Endothelial cell of umbilical vein (primary cell): ENCODE measurements around the gene PLXNB3. TPM values are rescaled to one million over a fixed set of nuclear protein-coding genes. Genes with fewer than 3 reads are reported as not detected.

Experiments
- BruUV-seq: library from RNA; stranded (reverse); fragments of 400-500 nt; replicated peaks from 2 replicates; lab custom pipeline; 2021; lab: Mats Ljungman, UMichigan
- CTCF ChIA-PET: fragments of 300-600, 350-600 bp; sonication (Branson Sonifier 250); formaldehyde crosslinking; loops from one replicate; lab custom pipeline; 2021; ENCODE audit warnings: antibody characterized with exemption, inconsistent platforms; lab: Charles Lee
- POLR2A ChIA-PET: fragments of 300-600, 350-600 bp; sonication (Branson Sonifier 250); formaldehyde crosslinking; loops from one replicate; lab custom pipeline; 2021; ENCODE audit warnings: antibody characterized with exemption, inconsistent platforms; lab: Charles Lee
- DNase-seq: peaks from one replicate; pipeline ENCODE4 v3.0.0-alpha.2; 2011; ENCODE audit warnings: low read depth, low spot score
- FAIRE-seq: peaks from 2 replicates; lab custom pipeline; 2011; peaks lifted over from hg19 to GRCh38; lab: Jason Lieb, UNC
- H2AFZ ChIP-seq: 2 replicates; pipeline ENCODE4 v1.6.0; 2012; ENCODE audit warnings: low read depth, low read length, control low read depth, inconsistent platforms
- H3K27ac ChIP-seq: 2 replicates; pipeline ENCODE4 v1.5.1; 2011; ENCODE audit warnings: low read depth, mild to moderate bottlenecking, control low read depth, low read length, moderate library complexity; ENCODE audit not compliant: insufficient read depth
- H3K27me3 ChIP-seq, 2 experiments: 2 replicates each; pipeline versions ENCODE4 v1.6.0 to v1.6.1; 2011; ENCODE audit warnings: low read length in 2 of 2, mixed read lengths in 1 of 2; ENCODE audit not compliant: control insufficient read depth in 2 of 2, insufficient read depth in 2 of 2
- H3K36me3 ChIP-seq, 2 experiments: 2 replicates in 1 of 2; 3 replicates in 1 of 2; pipeline ENCODE4 v1.5.1; 2011; ENCODE audit warnings: low read length in 2 of 2, mild to moderate bottlenecking in 1 of 2, moderate library complexity in 1 of 2; ENCODE audit not compliant: control insufficient read depth in 2 of 2, insufficient read depth in 2 of 2; ENCODE audit errors: extremely low read depth in 1 of 2
- H3K4me1 ChIP-seq: 3 replicates; pipeline ENCODE4 v1.5.1; 2011; ENCODE audit warnings: mild to moderate bottlenecking, low read length; ENCODE audit not compliant: control insufficient read depth, insufficient read depth; ENCODE audit errors: extremely low read depth
- H3K4me2 ChIP-seq: 2 replicates; pipeline ENCODE4 v1.6.1; 2011; ENCODE audit warnings: low read length, control low read depth, mixed read lengths; ENCODE audit not compliant: insufficient read depth
- H3K4me3 ChIP-seq, 3 experiments: fragments of 200-600 bp in 1 of 3; sonication (generic), shearing (Covaris generic) in 1 of 3; replicated peaks in 1 of 3; 2 replicates each; pipeline ENCODE4 v1.5.1; 2011 to 2016; ENCODE audit warnings: control low read depth in 3 of 3, low read length in 3 of 3, mild to moderate bottlenecking in 2 of 3, inconsistent platforms in 1 of 3, low read depth in 1 of 3, moderate library complexity in 1 of 3; ENCODE audit not compliant: insufficient read depth in 1 of 3
- H3K79me2 ChIP-seq: 2 replicates; pipeline ENCODE4 v1.6.0; 2012; ENCODE audit warnings: low read length, inconsistent platforms; ENCODE audit not compliant: control insufficient read depth, insufficient read depth
- H3K9ac ChIP-seq: replicated peaks from 2 replicates; pipeline ENCODE3; 2011; ENCODE audit warnings: low read length, control low read depth; ENCODE audit not compliant: insufficient read depth; ENCODE audit errors: extremely low read depth
- H3K9me1 ChIP-seq: replicated peaks from 3 replicates; pipeline ENCODE4 v1.6.0; 2011; ENCODE audit warnings: mild to moderate bottlenecking, low read length; ENCODE audit not compliant: control insufficient read depth, insufficient read depth; ENCODE audit errors: extremely low read depth
- H3K9me3 ChIP-seq: replicated peaks from 2 replicates; pipeline ENCODE4 v1.5.1; 2012; ENCODE audit warnings: low read length, inconsistent platforms; ENCODE audit not compliant: control insufficient read depth, insufficient read depth
- H4K20me1 ChIP-seq: replicated peaks from 2 replicates; pipeline ENCODE3; 2011; ENCODE audit warnings: mild to moderate bottlenecking, low read length; ENCODE audit not compliant: control insufficient read depth, insufficient read depth; ENCODE audit errors: extremely low read depth
- EZH2 ChIP-seq: IDR thresholded peaks from 2 replicates; pipeline ENCODE4 v1.6.1; 2012; ENCODE audit warnings: borderline replicate concordance, low read depth, mild to moderate bottlenecking, moderate library complexity, low read length, inconsistent platforms; ENCODE audit not compliant: severe bottlenecking
- FOS ChIP-seq: IDR thresholded peaks from 2 replicates; pipeline ENCODE4 v1.6.1; 2011; ENCODE audit warnings: mild to moderate bottlenecking, low read length, moderate library complexity, borderline replicate concordance; ENCODE audit not compliant: insufficient read depth
- GATA2 ChIP-seq: IDR thresholded peaks from 2 replicates; pipeline ENCODE4 v1.7.0; 2011; ENCODE audit warnings: low read depth, mild to moderate bottlenecking, moderate library complexity, mixed read lengths, low read length; ENCODE audit not compliant: insufficient read length, insufficient read depth
- JUN ChIP-seq: IDR thresholded peaks from 2 replicates; pipeline ENCODE4 v1.6.1; 2011; ENCODE audit warnings: borderline replicate concordance, low read depth; ENCODE audit not compliant: insufficient read length, insufficient read depth
- MYC ChIP-seq: IDR thresholded peaks from one replicate; pipeline ENCODE4 v1.6.1; 2011; ENCODE audit warnings: mild to moderate bottlenecking, low read depth, low read length
- POLR2A ChIP-seq: IDR thresholded peaks from 2 replicates; pipeline ENCODE4 v1.6.1; 2012; ENCODE audit warnings: low read depth, mild to moderate bottlenecking, control low read depth, low read length
- POLR2AphosphoS5 ChIP-seq: IDR thresholded peaks from 2 replicates; pipeline ENCODE4 v1.6.1; 2012; ENCODE audit warnings: low read depth, mild to moderate bottlenecking, control low read depth, low read length, moderate library complexity; ENCODE audit not compliant: insufficient read depth
- dilution Hi-C: fragments of 300-500 bp; cut with MboI; formaldehyde crosslinking; loops from one replicate; pipeline ENCODE4 v1.15.0; 2019; ENCODE audit warnings: low sequenced_read_pairs; ENCODE audit not compliant: extremely low pct_ligation_motif_present
- intact Hi-C: fragments of 100-400 bp; cut with micrococcal nuclease; formaldehyde crosslinking; loops from one replicate; pipeline ENCODE4 v1.10.0; 2022
- polyA plus RNA-seq, 4 experiments: library from polyadenylated mRNA; depleted of rRNA in 3 of 4; stranded (reverse) in 3 of 4; unstranded in 1 of 4; fragments of >200 nt; gene quantifications; 2 replicates each; pipeline versions ENCODE4 v1.2.1 to v1.2.3, GENCODE V29; 2011 to 2012; ENCODE audit warnings: missing spikeins in 1 of 4
- total RNA-seq: library from RNA; stranded (reverse); gene quantifications from 2 replicates; pipeline ENCODE4 v1.2.3, GENCODE V29; 2021
- TF ChIP-seq, protein P1 (sequence below): IDR thresholded peaks from 2 replicates; pipeline ENCODE4 v1.6.1; 2011; ENCODE audit not compliant: insufficient read depth, insufficient read length
- TF ChIP-seq, protein P2 (sequence below), 2 donors: IDR thresholded peaks; 1 replicate in 1 of 2; 2 replicates in 1 of 2; pipeline ENCODE4 v1.5.1; 2011; ENCODE audit warnings: low read length in 2 of 2, mild to moderate bottlenecking in 2 of 2, moderate library complexity in 2 of 2, control low read depth in 1 of 2, inconsistent platforms in 1 of 2, low read depth in 1 of 2; ENCODE audit not compliant: insufficient read depth in 1 of 2; ENCODE audit errors: extremely low read depth in 1 of 2

The PLXNB3 gene
- total and polyA plus RNA-seq, 2 donors (not counting 3 experiments of a cell fraction or from before 2014, with no cell fraction given), result 19.0 to 31.4 TPM

DNA sequence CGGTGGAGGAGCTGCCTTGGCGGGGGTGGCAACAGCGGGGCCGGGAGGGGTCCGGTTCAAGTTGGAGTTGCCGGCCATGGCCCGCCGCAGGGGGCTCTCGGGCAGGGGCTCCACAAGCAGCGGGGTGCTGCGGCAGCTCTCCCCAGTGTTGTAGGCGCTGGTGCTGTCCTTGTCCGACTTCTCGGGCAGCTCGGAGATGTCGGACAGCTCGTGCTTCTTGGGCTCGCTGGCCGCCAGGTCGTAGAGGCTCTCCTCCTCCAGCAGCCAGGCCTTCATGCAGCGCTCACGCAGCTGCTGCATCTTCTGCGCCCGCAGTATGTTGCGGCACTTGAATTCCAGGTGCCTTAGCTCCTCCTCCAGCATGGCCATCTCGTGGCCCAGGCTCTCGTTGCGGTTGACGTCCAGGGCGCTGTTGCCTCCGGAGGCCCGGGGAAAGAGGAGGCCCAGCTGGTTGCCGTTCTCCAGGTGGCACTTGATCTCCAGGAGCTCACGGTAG lies 40.1 kb downstream of the PLXNB3 start:
- Histone ChIP-seq H3K9me1 (no peaks in the 10 kb centered on the region), H3K4me2 (no peak overlapping the region), H2AFZ (no peak overlapping the region), H4K20me1 (no peaks in the 10 kb centered on the region), H3K4me3 (no peak overlapping the region), H3K36me3 (no peaks in the 10 kb centered on the region), H3K27me3 (no peaks in the 10 kb centered on the region), H3K79me2 (no peaks in the 10 kb centered on the region), H3K9ac (no peak overlapping the region), H3K9me3 (no peaks in the 10 kb centered on the region), H3K4me1 (no peaks in the 10 kb centered on the region), H3K27ac (no peak overlapping the region)
- dilution Hi-C loops, result no loop called here
- no peak for TF ChIP-seq FOS
- TF ChIP-seq, protein P1, sequence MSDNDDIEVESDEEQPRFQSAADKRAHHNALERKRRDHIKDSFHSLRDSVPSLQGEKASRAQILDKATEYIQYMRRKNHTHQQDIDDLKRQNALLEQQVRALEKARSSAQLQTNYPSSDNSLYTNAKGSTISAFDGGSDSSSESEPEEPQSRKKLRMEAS, result no peak
- no peak for TF ChIP-seq POLR2AphosphoS5
- TF ChIP-seq EZH2, result no peak
- no peak for TF ChIP-seq POLR2A
- no peak for TF ChIP-seq GATA2
- no peak for TF ChIP-seq JUN
- TF ChIP-seq MYC, result no peak
- TF ChIP-seq, protein P2, sequence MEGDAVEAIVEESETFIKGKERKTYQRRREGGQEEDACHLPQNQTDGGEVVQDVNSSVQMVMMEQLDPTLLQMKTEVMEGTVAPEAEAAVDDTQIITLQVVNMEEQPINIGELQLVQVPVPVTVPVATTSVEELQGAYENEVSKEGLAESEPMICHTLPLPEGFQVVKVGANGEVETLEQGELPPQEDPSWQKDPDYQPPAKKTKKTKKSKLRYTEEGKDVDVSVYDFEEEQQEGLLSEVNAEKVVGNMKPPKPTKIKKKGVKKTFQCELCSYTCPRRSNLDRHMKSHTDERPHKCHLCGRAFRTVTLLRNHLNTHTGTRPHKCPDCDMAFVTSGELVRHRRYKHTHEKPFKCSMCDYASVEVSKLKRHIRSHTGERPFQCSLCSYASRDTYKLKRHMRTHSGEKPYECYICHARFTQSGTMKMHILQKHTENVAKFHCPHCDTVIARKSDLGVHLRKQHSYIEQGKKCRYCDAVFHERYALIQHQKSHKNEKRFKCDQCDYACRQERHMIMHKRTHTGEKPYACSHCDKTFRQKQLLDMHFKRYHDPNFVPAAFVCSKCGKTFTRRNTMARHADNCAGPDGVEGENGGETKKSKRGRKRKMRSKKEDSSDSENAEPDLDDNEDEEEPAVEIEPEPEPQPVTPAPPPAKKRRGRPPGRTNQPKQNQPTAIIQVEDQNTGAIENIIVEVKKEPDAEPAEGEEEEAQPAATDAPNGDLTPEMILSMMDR (IDR thresholded peaks at IDR 0.05; ENCODE audit: extremely low read depth in 1 of 2, insufficient read depth in 1 of 2, low read depth in 1 of 2, low read length in 2 of 2), result no peak
- intact Hi-C loops, result no loop called here
- no peak for FAIRE-seq
- ChIA-PET CTCF (interaction anchor here (1.4 kb wide), 1 partner anchor 10 kb away, joined by 3 read pairs; the partner anchor contains the start of genes IDH3G and SSR4), POLR2A (no interaction called here)
- BruUV-seq, result no TSS peak
- DNase-seq, result no peak
